GM19467 (cell line): Measurements from ENCODE around the gene FCHSD2.

Experiments used
- ATAC-seq: cut with Tn5 transposase; IDR thresholded peaks from one replicate; pipeline ENCODE4 v1.9.1; 2021; ENCODE audit warnings: mild to moderate bottlenecking, moderate library complexity; ENCODE audit not compliant: unreplicated experiment

Gene FCHSD2

DNA sequence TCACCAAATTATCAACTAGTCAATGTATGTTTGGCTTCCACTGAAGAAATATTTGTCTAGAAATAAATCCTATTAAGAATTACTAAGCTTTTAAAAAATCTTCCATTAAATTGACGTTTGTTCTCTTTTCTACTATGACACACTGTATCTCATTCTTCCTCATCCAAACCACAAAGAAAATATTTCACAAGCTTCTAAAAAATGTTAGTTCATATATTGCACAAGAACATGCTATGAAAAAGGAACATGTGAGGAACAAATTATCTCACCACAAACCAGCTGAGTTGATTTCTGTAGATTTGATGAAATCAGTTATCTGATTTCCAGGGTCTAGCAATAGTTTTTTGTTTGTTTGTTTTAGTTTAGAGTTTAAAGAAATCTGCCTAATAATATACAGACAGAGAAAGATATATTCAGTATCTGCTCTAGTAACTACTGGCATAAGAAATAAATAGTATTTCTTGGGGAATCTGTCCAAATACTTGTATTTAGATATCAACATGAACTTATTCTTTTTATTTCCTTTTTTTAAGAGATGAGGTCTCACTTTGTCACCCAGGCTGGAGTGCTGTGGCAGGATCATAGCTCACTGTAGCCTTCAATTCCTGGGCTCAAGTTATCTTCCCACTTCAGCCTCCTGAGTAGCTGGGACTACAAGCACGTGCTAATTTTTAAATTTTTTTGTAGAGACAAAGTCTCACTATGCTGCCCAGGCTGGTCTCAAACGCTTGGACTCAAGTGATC is 166.2 kb downstream of the FCHSD2 start:
- no peak for ATAC-seq

- no peak for ATAC-seq
These were observed 167.5 kb downstream of the FCHSD2 start for GRCh38 chr11:72974487-72975205.

DNA sequence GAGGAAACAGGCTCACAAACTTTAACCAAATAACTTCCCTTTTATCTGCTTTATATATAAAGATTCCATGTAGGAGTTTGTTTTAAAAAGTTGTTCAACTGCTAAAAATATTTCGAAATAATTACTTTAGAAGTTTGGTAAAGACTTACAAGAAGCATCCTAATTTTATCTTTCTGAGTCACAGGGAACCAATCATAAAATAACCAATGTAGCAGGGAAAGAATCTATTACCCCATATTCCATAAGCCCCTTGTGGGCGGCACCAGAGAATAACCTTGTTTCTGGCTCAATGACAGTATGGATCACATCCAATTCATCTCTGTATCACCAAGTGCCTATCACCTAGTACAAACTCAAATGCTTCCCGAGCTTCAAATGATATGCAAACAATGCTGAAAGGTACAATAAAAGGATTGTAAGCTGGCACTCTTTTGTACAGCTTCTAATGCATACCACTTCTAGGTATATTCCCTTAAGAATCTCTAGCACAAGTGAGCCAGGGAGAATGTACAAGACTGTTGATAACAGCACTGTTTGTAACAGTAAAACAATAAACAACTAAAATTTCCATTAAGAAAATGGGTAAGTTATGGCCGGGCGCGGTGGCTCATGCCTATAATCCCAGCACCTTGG is 169.5 kb downstream of the FCHSD2 start:
- no peak for ATAC-seq

DNA sequence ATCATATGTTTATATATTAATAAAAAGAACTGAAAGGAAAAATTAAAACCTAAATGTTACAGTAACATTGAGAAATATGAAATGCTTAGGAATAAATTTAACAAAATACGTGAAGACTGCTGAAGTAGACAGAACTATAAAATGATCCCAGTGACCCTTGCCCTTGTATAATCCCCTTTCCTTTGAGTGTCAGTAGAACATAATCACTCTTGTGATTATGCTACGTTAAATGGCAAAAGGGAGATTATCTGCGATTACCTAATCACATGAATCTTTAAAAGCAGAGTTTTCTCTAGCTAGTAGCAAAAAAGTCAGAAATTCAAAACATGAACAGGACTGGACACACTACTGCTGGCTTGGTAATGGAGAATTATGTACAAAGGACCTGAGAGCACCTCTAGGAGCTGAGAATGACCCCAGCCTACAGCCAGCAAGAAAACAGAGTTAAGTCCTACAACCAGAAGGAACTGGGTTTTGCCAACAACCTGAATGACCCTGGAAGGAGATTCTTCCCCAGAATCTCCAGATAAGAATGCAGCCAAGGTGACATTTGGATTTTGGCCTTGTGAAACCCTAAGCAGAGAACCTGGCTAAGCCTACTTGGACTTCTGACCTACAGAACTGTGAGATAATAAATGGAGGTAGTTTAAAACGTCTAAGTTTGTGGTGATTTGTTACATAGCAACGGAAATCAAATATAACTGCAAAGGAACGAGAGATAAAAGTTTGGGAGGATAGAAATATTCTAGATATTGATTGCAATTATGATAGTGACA is 170.7 kb downstream of the FCHSD2 start:
- no peak for ATAC-seq

DNA sequence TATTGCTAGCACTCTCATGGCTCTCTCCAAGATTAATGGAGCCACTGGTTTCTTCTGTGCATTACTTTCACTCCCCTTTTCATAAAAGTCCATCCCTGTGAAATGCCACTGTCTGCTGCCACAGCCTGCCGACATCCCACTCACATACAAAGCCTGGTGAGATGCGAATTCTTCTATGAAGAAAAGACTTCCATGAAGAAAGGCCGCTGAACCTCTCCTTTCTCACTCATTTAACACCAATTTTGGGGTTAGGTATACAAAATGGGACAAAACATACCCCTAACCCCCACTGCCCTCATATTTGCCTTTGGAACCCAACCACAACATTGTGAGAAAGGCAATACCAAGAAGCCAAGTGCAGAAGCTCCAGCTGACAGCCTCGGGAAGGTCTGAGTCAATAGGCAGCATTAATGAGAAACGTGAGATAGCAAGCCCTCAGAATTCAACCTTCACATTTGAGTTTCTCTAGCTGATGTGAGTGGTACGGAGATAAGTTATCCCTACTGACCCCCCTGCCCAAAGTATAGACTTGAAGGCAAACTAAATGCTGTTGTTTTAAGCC is 171.5 kb downstream of the FCHSD2 start:
- no peak for ATAC-seq

- no peak for ATAC-seq
These were observed 172.2 kb downstream of the FCHSD2 start for GRCh38 chr11:72969894-72970335.

GRCh38 chr11:72968390-72968789 is 173.7 kb downstream of the FCHSD2 start:
- ATAC-seq: no peak

GRCh38 chr11:72965672-72966071 is 176.4 kb downstream of the FCHSD2 start:
- ATAC-seq: no peak

GRCh38 chr11:72962717-72963116 is 179.4 kb downstream of the FCHSD2 start:
- no peak for ATAC-seq

GRCh38 chr11:72962084-72962483 is 180.0 kb downstream of the FCHSD2 start:
- ATAC-seq: no peak

GRCh38 chr11:72959998-72960731 is 182.0 kb downstream of the FCHSD2 start:
- ATAC-seq: no peak

DNA sequence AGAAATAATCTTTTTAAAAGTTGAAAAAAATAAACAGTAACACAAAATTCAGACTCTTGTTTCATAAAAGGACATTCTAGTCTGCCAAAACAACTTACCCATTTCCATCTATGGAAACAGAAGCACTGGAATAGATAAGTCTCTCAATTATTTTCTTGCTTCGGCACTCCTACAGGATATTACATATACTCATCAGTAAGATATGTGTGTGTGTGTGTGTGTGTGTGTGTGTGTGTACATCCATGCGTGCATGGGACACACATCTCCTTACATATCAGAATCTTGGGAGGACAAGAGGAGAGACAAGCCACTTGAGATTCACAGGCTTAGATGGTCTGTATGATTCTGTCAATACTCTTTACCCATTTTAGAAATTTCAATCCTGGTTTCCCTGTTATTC is 183.3 kb downstream of the FCHSD2 start:
- ATAC-seq: no peak

DNA sequence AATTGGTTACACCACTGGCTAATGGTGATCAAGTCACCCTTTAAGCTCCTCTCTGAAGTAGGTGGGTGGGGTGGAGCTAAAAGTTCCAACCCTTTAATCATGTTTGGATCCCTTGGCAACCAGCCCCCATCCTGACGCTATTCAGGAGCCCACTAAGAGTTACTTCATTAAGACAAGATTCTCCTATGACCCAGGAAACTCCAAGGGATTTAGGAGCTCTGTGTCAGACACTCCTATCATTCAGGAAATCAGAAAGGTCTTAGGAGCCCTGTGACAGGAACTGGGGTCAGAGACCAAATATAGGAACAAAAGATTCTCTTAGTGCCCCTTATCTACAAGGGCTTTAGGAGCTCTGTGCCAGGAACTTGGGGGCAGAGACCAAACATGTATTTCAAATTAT is 186.7 kb downstream of the FCHSD2 start:
- no peak for ATAC-seq

DNA sequence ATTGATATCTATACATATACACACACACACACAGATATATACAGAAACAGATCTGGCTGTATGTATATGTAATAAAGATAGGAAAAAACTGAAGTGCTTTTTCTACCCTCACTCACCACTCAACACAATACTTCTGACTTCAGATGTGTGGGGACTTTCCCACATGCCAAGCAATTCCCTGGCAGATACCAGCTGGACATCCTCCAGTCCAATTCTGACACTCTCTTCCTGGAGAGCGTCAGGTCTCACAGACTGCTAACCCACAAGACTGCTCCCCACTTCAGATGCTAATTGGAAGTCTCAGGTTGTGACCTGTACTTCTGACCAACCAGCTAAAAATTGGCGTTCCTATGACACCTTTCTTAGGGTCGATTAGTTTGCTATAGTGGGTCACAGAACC is 187.3 kb downstream of the FCHSD2 start:
- ATAC-seq: no peak

- ATAC-seq: no peak
These were observed 188.5 kb downstream of the FCHSD2 start for GRCh38 chr11:72953637-72954036.

- no peak for ATAC-seq
These were observed 190.2 kb downstream of the FCHSD2 start for GRCh38 chr11:72951888-72952287.

GRCh38 chr11:72951193-72951592 is 190.9 kb downstream of the FCHSD2 start:
- ATAC-seq: no peak

DNA sequence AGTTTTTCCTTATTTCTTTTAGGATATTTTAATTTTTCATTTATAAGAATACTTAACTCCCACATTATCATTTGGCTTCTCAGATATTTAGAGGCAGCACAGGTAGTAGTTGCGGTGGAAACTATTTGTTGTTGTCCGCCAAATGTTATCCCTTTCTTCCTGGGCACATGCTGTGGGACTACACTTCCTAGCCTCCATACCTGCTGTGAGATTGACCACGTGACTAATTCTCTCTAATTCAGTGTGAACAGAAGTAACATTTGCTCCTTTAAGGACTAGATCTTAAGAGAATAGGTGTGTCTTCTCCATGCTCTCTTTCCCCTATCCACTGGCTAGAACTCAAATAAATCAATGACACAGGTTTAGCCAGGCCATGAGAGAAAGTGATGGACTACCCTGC is 191.4 kb downstream of the FCHSD2 start:
- ATAC-seq: no peak

GRCh38 chr11:72947229-72947628 is 194.9 kb downstream of the FCHSD2 start:
- no peak for ATAC-seq

GRCh38 chr11:72943664-72944063 is 198.5 kb downstream of the FCHSD2 start:
- ATAC-seq: no peak
